HepG2 (cell line): ENCODE measurements around the gene RABGAP1. TPM values are rescaled to one million over a fixed set of nuclear protein-coding genes. Genes with fewer than 3 reads are reported as not detected.
A peak's percentile ranks its signal among the peaks of the same experiment; 100 is the strongest.

Source experiments
- CEBPG ChIP-seq: IDR thresholded peaks from 2 replicates; pipeline ENCODE4 v1.6.1; 2016
- CTCF ChIP-seq: sonication (generic); formaldehyde crosslinking; IDR thresholded peaks from 2 replicates; pipeline ENCODE4 v1.5.0; 2020; ENCODE audit warnings: mild to moderate bottlenecking, missing genetic modification reagents, moderate library complexity
- HOXA5 ChIP-seq: sonication (generic); formaldehyde crosslinking; IDR thresholded peaks from 2 replicates; pipeline ENCODE4 v1.4.0; 2020; ENCODE audit warnings: missing genetic modification reagents
- IRX3 ChIP-seq: sonication (generic); formaldehyde crosslinking; IDR thresholded peaks from 2 replicates; pipeline ENCODE4 v1.8.1; 2023; ENCODE audit warnings: mild to moderate bottlenecking, low read depth, missing genetic modification reagents, borderline replicate concordance
- NFE2L1 ChIP-seq: sonication (generic); formaldehyde crosslinking; IDR thresholded peaks from 2 replicates; pipeline ENCODE4 v1.4.0; 2020; ENCODE audit warnings: missing genetic modification reagents, mild to moderate bottlenecking, borderline replicate concordance
- NR2F6 ChIP-seq, 2 experiments: IDR thresholded peaks; 2 replicates each; pipeline ENCODE4 v1.6.1; 2016; ENCODE audit warnings: antibody characterized with exemption in 1 of 2, mild to moderate bottlenecking in 1 of 2
- RAD21 ChIP-seq: fragments of 450-650 bp; formaldehyde crosslinking; IDR thresholded peaks from 2 replicates; pipeline ENCODE4 v1.5.0; 2020; ENCODE audit warnings: mild to moderate bottlenecking
- SALL1 ChIP-seq: sonication (generic); formaldehyde crosslinking; IDR thresholded peaks from 2 replicates; pipeline ENCODE4 v1.8.0; 2022; ENCODE audit warnings: mild to moderate bottlenecking, missing genetic modification reagents
- SSRP1 ChIP-seq: IDR thresholded peaks from 2 replicates; pipeline ENCODE4 v1.6.1; 2016; ENCODE audit warnings: control low read depth
- ZBTB7B ChIP-seq: sonication (generic); formaldehyde crosslinking; IDR thresholded peaks from 2 replicates; pipeline ENCODE4 v1.4.0; 2020; ENCODE audit warnings: missing genetic modification reagents
- ZHX2 ChIP-seq, 2 experiments: sonication (generic) in 1 of 2; formaldehyde crosslinking in 1 of 2; IDR thresholded peaks; 2 replicates each; pipeline versions ENCODE4 v1.6.1 to v1.9.0; 2014 to 2022; ENCODE audit warnings: antibody characterized with exemption in 1 of 2, borderline replicate concordance in 1 of 2, inconsistent platforms in 1 of 2, low read depth in 1 of 2, missing genetic modification reagents in 1 of 2
- ZNF292 ChIP-seq: sonication (generic); formaldehyde crosslinking; IDR thresholded peaks from 2 replicates; pipeline ENCODE4 v1.8.1; 2022; ENCODE audit warnings: mild to moderate bottlenecking, low read depth, missing genetic modification reagents, borderline replicate concordance
- ZNF331 ChIP-seq: sonication (generic); formaldehyde crosslinking; IDR thresholded peaks from 2 replicates; pipeline ENCODE4 v1.4.0; 2020; ENCODE audit warnings: missing genetic modification reagents
- ZNF687 ChIP-seq: sonication (generic); formaldehyde crosslinking; IDR thresholded peaks from 2 replicates; pipeline ENCODE4 v1.5.1; 2020; ENCODE audit warnings: mild to moderate bottlenecking, missing genetic modification reagents, moderate library complexity
- ZNF772 ChIP-seq: sonication (generic); formaldehyde crosslinking; IDR thresholded peaks from 2 replicates; pipeline ENCODE4 v1.5.0; 2020; ENCODE audit warnings: mild to moderate bottlenecking, missing genetic modification reagents
- ZNF780A ChIP-seq: sonication (generic); formaldehyde crosslinking; IDR thresholded peaks from 2 replicates; pipeline ENCODE4 v1.8.0; 2022; ENCODE audit warnings: mild to moderate bottlenecking, missing genetic modification reagents, moderate library complexity
- ZNF792 ChIP-seq: IDR thresholded peaks from 2 replicates; pipeline ENCODE4 v1.6.1; 2016
- polyA plus RNA-seq, 8 experiments: library from polyadenylated mRNA; depleted of rRNA in 3 of 8; stranded (reverse) in 7 of 8; unstranded in 1 of 8; fragments of >200 nt; fragmentation: Illumina TruSeq in 4 of 8; extraction: Trizol in 4 of 8; gene quantifications; 2 replicates each; pipeline versions ENCODE4 v1.2.1 to v1.2.3, GENCODE V29; 2011 to 2016; ENCODE audit warnings: low read depth in 4 of 8, missing spikeins in 1 of 8, mixed read lengths in 1 of 8; ENCODE audit not compliant: insufficient read depth in 1 of 8
- total RNA-seq, 5 experiments: library from RNA; depleted of rRNA; stranded (reverse); fragments of >200 nt; fragmentation: Illumina TruSeq; extraction: Trizol; gene quantifications; 2 replicates each; pipeline ENCODE4 v1.2.3, GENCODE V29; 2016; ENCODE audit warnings: low read depth in 1 of 5

RABGAP1 gene
- total and polyA plus RNA-seq, 2 of the 13 experiments (the other 11 are each of a cell fraction or from before 2014, with no cell fraction given) = 19.1 to 19.3 TPM

GRCh38 chr9:123109540-123110279, 168.9 kb downstream of the RABGAP1 start (continued):
- no peak for TF ChIP-seq ZNF772 (CRISPR knock-in tag)
- TF ChIP-seq IRX3 = no peak
- 0 out of 2 replicates have a peak, but pooled peaks have one; percentile 9 for TF ChIP-seq NR2F6 (IDR thresholded peaks at IDR 0.05)
- TF ChIP-seq NR2F6 (CRISPR knock-in tag; IDR thresholded peaks at IDR 0.05) = peak; percentile 52; the same call in 1 of the 2 replicates
- 0 out of 2 replicates have a peak, but pooled peaks have one; percentile 19 for TF ChIP-seq RAD21 (CRISPR knock-in tag)
- peak; percentile 62; the same call in 1 of the 2 replicates for TF ChIP-seq ZNF292 (CRISPR knock-in tag)
- no peak for TF ChIP-seq NFE2L1
- peak; percentile 76 for TF ChIP-seq ZNF687 (CRISPR knock-in tag)
- 0 out of 2 replicates have a peak, but pooled peaks have one; percentile 26 for TF ChIP-seq ZNF780A (CRISPR knock-in tag)
- no peak for TF ChIP-seq SSRP1 (CRISPR knock-in tag)
- peak; percentile 33; the same call in 1 of the 2 replicates for TF ChIP-seq ZBTB7B (CRISPR knock-in tag)
- TF ChIP-seq ZNF331 = peak; percentile 81; the same call in 1 of the 2 replicates
- peak; percentile 94 for TF ChIP-seq SALL1 (CRISPR knock-in tag)
- TF ChIP-seq ZNF792 (CRISPR knock-in tag) = no peak
- no peak for TF ChIP-seq CTCF
- TF ChIP-seq HOXA5 = no peak
- peak; percentile 63 for TF ChIP-seq CEBPG (CRISPR knock-in tag)
- TF ChIP-seq ZHX2 (IDR thresholded peaks at IDR 0.05; ENCODE audit: low read depth) = no peak
- no peak for TF ChIP-seq ZHX2 (CRISPR knock-in tag; IDR thresholded peaks at IDR 0.05; ENCODE audit: borderline replicate concordance)
